ENCODE results near the gene UQCC2.
A peak's percentile ranks its signal among the peaks of the same experiment; 100 is the strongest.

UQCC2 gene

DNA sequence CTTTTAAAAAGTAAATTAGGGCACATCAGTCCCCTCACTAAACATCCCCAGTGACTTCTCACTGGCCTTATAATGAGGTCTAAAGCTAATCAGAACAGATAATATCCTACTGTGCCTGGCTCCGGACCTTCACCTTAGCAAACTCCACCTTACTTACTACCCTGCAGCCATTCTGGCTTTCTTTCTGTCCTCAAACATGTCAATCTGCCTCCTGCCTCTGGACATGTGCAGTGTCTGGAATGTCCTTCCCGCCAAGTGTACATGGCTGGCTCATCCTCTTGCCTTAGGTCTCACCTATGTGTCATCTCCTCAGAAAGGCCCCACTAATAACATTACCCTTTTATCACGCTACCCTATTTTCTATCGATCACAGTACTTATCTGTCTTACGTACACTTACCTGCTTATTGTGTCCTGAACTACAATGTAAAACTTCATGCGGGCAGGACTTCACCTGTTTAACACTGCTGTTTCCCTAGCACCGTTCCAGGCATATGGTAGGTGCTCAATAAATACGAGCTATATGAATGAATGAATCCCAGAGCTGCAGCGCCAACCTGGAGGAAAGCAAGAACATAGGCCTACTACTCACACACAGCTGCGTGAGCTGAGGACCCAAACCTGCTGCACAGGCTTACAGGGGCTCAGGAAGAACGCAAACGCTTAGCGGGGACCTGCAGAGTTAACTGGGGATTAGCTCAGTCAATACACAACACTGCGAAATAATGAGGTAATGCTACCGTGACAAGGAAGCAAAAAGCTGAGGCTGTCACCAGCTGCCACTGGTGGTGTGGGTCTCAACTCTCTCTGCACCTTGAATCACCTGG lies 991 bp downstream of the UQCC2 start:
- DNase-seq, result no peak
- H3K23ac ChIP-seq (ENCODE audit: low read length in 2 of 2), result no peak overlapping the region
- peak overlapping the region in 1 of 2 experiments; percentile 7 for H2BK12ac ChIP-seq (ENCODE audit: low read length in 2 of 2)
- peaks cover 10% of the 10 kb centered on the region for H3K4me1 ChIP-seq (ENCODE audit: control insufficient read depth, insufficient read depth, low read depth, low read length)
- no peak overlapping the region for H2AFZ ChIP-seq (ENCODE audit: low read depth, low read length)
- peak overlapping the region in 1 of 2 experiments; percentile 53 for H3K14ac ChIP-seq (ENCODE audit: low read length in 2 of 2)
- H3K36me3 ChIP-seq (ENCODE audit: control insufficient read depth in 1 of 2, insufficient read depth in 2 of 2, low read depth in 1 of 2, low read length in 2 of 2), result peaks cover 19 to 42% of the 10 kb centered on the region in 2 experiments
- H3K4me2 ChIP-seq (ENCODE audit: low read length, poor library complexity, severe bottlenecking), result peak overlapping the region; percentile 89
- H3K4ac ChIP-seq (ENCODE audit: low read depth in 1 of 2, low read length in 2 of 2), result peak overlapping the region; percentile 53 to 77
- H2BK15ac ChIP-seq (ENCODE audit: low read depth, poor library complexity, severe bottlenecking), result peak overlapping the region; percentile 65
- H2BK5ac ChIP-seq (ENCODE audit: low read depth, low read length, poor library complexity, severe bottlenecking), result no peak overlapping the region
- H2AK5ac ChIP-seq (ENCODE audit: low read length, severe bottlenecking), result peak overlapping the region; percentile 14
- no peaks in the 10 kb centered on the region for H3K9me3 ChIP-seq (ENCODE audit: control insufficient read depth, low read length)
- H4K8ac ChIP-seq (ENCODE audit: low read length), result no peak overlapping the region
- no peaks in the 10 kb centered on the region for H3K27me3 ChIP-seq (ENCODE audit: control insufficient read depth in 1 of 2, insufficient read depth in 1 of 2, low read length in 2 of 2)
- WGBS, result 93% methylated on average over 15 of the region's 15 CpGs
- peak overlapping the region in 1 of 2 experiments; percentile 10 for H3K18ac ChIP-seq (ENCODE audit: low read depth in 1 of 2, low read length in 2 of 2)
- peak overlapping the region; percentile 81 to 94 for H3K4me3 ChIP-seq (ENCODE audit: insufficient read depth in 1 of 2, low read depth in 1 of 2, low read length in 2 of 2)
- peak overlapping the region; percentile 95 for H3K9ac ChIP-seq (ENCODE audit: low read length)
- no peak overlapping the region for H3K27ac ChIP-seq (ENCODE audit: low read length, poor library complexity, severe bottlenecking)
- no peak overlapping the region for H2BK120ac ChIP-seq (ENCODE audit: low read depth, low read length)
- H3K79me1 ChIP-seq (replicated peaks; ENCODE audit: low read length, poor library complexity, severe bottlenecking), result peaks cover 32% of the 10 kb centered on the region
- peak overlapping the region; percentile 54 for H4K91ac ChIP-seq (ENCODE audit: low read length)

GRCh38 chr6:33709605-33710295 lies 1.8 kb downstream of the UQCC2 start:
- Histone ChIP-seq H3K18ac (ENCODE audit: low read depth in 1 of 2, low read length in 2 of 2) (no peak overlapping the region), H3K36me3 (ENCODE audit: control insufficient read depth in 1 of 2, insufficient read depth in 2 of 2, low read depth in 1 of 2, low read length in 2 of 2) (peaks cover 19 to 43% of the 10 kb centered on the region in 2 experiments), H3K4me1 (ENCODE audit: control insufficient read depth, insufficient read depth, low read depth, low read length) (peaks cover 10% of the 10 kb centered on the region), H3K23ac (ENCODE audit: low read length in 2 of 2) (no peak overlapping the region), H2AK5ac (ENCODE audit: low read length, severe bottlenecking) (no peak overlapping the region), H2BK15ac (ENCODE audit: low read depth, poor library complexity, severe bottlenecking) (no peak overlapping the region), H3K79me1 (replicated peaks; ENCODE audit: low read length, poor library complexity, severe bottlenecking) (peaks cover 33% of the 10 kb centered on the region), H2BK12ac (ENCODE audit: low read length in 2 of 2) (no peak overlapping the region), H3K27me3 (ENCODE audit: control insufficient read depth in 1 of 2, insufficient read depth in 1 of 2, low read length in 2 of 2) (no peaks in the 10 kb centered on the region), H3K4me2 (ENCODE audit: low read length, poor library complexity, severe bottlenecking) (no peak overlapping the region), H3K4me3 (ENCODE audit: insufficient read depth in 1 of 2, low read depth in 1 of 2, low read length in 2 of 2) (no peak overlapping the region), H4K91ac (ENCODE audit: low read length) (no peak overlapping the region), H2BK120ac (ENCODE audit: low read depth, low read length) (no peak overlapping the region), H3K9me3 (ENCODE audit: control insufficient read depth, low read length) (no peaks in the 10 kb centered on the region), H2BK5ac (ENCODE audit: low read depth, low read length, poor library complexity, severe bottlenecking) (no peak overlapping the region), H2AFZ (ENCODE audit: low read depth, low read length) (no peak overlapping the region), H3K27ac (ENCODE audit: low read length, poor library complexity, severe bottlenecking) (no peak overlapping the region), H3K14ac (ENCODE audit: low read length in 2 of 2) (no peak overlapping the region), H4K8ac (ENCODE audit: low read length) (no peak overlapping the region), H3K9ac (ENCODE audit: low read length) (peak overlapping the region; percentile 95), H3K4ac (ENCODE audit: low read depth in 1 of 2, low read length in 2 of 2) (no peak overlapping the region)
- 98% methylated on average over 10 of the region's 10 CpGs for WGBS
- DNase-seq, result no peak

GRCh38 chr6:33708516-33709204 lies 2.8 kb downstream of the UQCC2 start:
- DNase-seq, result no peak
- no peak overlapping the region for H3K18ac ChIP-seq (ENCODE audit: low read depth in 1 of 2, low read length in 2 of 2)
- no peak overlapping the region for H3K9ac ChIP-seq (ENCODE audit: low read length)
- no peak overlapping the region for H4K91ac ChIP-seq (ENCODE audit: low read length)
- H2BK5ac ChIP-seq (ENCODE audit: low read depth, low read length, poor library complexity, severe bottlenecking), result no peak overlapping the region
- 95% methylated on average over 10 of the region's 10 CpGs for WGBS
- no peaks in the 10 kb centered on the region for H3K27me3 ChIP-seq (ENCODE audit: control insufficient read depth in 1 of 2, insufficient read depth in 1 of 2, low read length in 2 of 2)
- H3K4me3 ChIP-seq (ENCODE audit: insufficient read depth in 1 of 2, low read depth in 1 of 2, low read length in 2 of 2), result no peak overlapping the region
- peaks cover 25 to 53% of the 10 kb centered on the region in 2 experiments for H3K36me3 ChIP-seq (ENCODE audit: control insufficient read depth in 1 of 2, insufficient read depth in 2 of 2, low read depth in 1 of 2, low read length in 2 of 2)
- no peak overlapping the region for H2AK5ac ChIP-seq (ENCODE audit: low read length, severe bottlenecking)
- no peak overlapping the region for H2AFZ ChIP-seq (ENCODE audit: low read depth, low read length)
- no peak overlapping the region for H2BK12ac ChIP-seq (ENCODE audit: low read length in 2 of 2)
- no peak overlapping the region for H3K14ac ChIP-seq (ENCODE audit: low read length in 2 of 2)
- no peak overlapping the region for H3K4ac ChIP-seq (ENCODE audit: low read depth in 1 of 2, low read length in 2 of 2)
- peaks cover 15% of the 10 kb centered on the region for H3K4me1 ChIP-seq (ENCODE audit: control insufficient read depth, insufficient read depth, low read depth, low read length)
- no peaks in the 10 kb centered on the region for H3K9me3 ChIP-seq (ENCODE audit: control insufficient read depth, low read length)
- no peak overlapping the region for H2BK15ac ChIP-seq (ENCODE audit: low read depth, poor library complexity, severe bottlenecking)
- H2BK120ac ChIP-seq (ENCODE audit: low read depth, low read length), result no peak overlapping the region
- no peak overlapping the region for H4K8ac ChIP-seq (ENCODE audit: low read length)
- no peak overlapping the region for H3K27ac ChIP-seq (ENCODE audit: low read length, poor library complexity, severe bottlenecking)
- no peak overlapping the region for H3K23ac ChIP-seq (ENCODE audit: low read length in 2 of 2)
- peaks cover 41% of the 10 kb centered on the region for H3K79me1 ChIP-seq (replicated peaks; ENCODE audit: low read length, poor library complexity, severe bottlenecking)
- H3K4me2 ChIP-seq (ENCODE audit: low read length, poor library complexity, severe bottlenecking), result no peak overlapping the region

DNA sequence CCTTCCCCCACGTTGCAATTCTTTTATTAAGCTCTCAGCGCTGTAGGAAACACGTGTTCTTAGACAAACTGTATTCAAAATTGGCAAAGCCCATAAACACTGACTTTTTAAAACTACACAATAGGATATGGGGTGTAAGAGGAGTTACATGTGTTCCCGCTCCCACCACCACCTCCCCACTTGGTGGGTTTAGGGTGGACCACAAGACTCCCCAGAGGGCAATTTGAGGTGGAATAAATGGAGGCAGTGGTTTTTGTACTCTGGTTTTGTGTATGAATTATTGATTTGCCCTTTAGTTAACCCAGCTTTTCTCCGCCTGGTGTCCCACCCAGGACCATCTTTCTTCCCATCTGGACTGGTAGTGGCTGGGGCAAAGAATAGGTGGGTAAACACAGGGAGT lies 3.7 kb downstream of the UQCC2 start:
- H3K9ac ChIP-seq (ENCODE audit: low read length), result no peak overlapping the region
- no peak overlapping the region for H4K8ac ChIP-seq (ENCODE audit: low read length)
- WGBS, result 100% methylated on average over 1 of the region's 5 CpGs

More for the DNA sequence above, 3.7 kb downstream of the UQCC2 start:
- no peak overlapping the region for H3K4ac ChIP-seq (ENCODE audit: low read depth in 1 of 2, low read length in 2 of 2)
- H3K27me3 ChIP-seq (ENCODE audit: control insufficient read depth in 1 of 2, insufficient read depth in 1 of 2, low read length in 2 of 2), result no peaks in the 10 kb centered on the region
- H3K4me3 ChIP-seq (ENCODE audit: insufficient read depth in 1 of 2, low read depth in 1 of 2, low read length in 2 of 2), result no peak overlapping the region
- H2BK12ac ChIP-seq (ENCODE audit: low read length in 2 of 2), result no peak overlapping the region
- H3K36me3 ChIP-seq (ENCODE audit: control insufficient read depth in 1 of 2, insufficient read depth in 2 of 2, low read depth in 1 of 2, low read length in 2 of 2), result peaks cover 28 to 60% of the 10 kb centered on the region in 2 experiments
- no peak overlapping the region for H2BK15ac ChIP-seq (ENCODE audit: low read depth, poor library complexity, severe bottlenecking)
- H3K14ac ChIP-seq (ENCODE audit: low read length in 2 of 2), result no peak overlapping the region
- H3K18ac ChIP-seq (ENCODE audit: low read depth in 1 of 2, low read length in 2 of 2), result no peak overlapping the region
- DNase-seq, result no peak
- peaks cover 43% of the 10 kb centered on the region for H3K79me1 ChIP-seq (replicated peaks; ENCODE audit: low read length, poor library complexity, severe bottlenecking)
- H3K4me1 ChIP-seq (ENCODE audit: control insufficient read depth, insufficient read depth, low read depth, low read length), result peaks cover 15% of the 10 kb centered on the region
- no peak overlapping the region for H4K91ac ChIP-seq (ENCODE audit: low read length)
- H3K4me2 ChIP-seq (ENCODE audit: low read length, poor library complexity, severe bottlenecking), result no peak overlapping the region
- no peak overlapping the region for H2BK5ac ChIP-seq (ENCODE audit: low read depth, low read length, poor library complexity, severe bottlenecking)
- H2AK5ac ChIP-seq (ENCODE audit: low read length, severe bottlenecking), result no peak overlapping the region
- H3K27ac ChIP-seq (ENCODE audit: low read length, poor library complexity, severe bottlenecking), result no peak overlapping the region
- no peak overlapping the region for H3K23ac ChIP-seq (ENCODE audit: low read length in 2 of 2)
- H2BK120ac ChIP-seq (ENCODE audit: low read depth, low read length), result no peak overlapping the region
- no peaks in the 10 kb centered on the region for H3K9me3 ChIP-seq (ENCODE audit: control insufficient read depth, low read length)
- no peak overlapping the region for H2AFZ ChIP-seq (ENCODE audit: low read depth, low read length)

Measured in mesenchymal stem cell (in vitro differentiated cells and primary cell).